PC-3 (cell line): ENCODE results near the gene PODNL1.

Experiments
- EZH2 ChIP-seq: fragments of 300-600 bp; sonication (generic); IDR thresholded peaks from one replicate; pipeline ENCODE4 v1.6.1; 2017; ENCODE audit warnings: antibody characterized with exemption, mild to moderate bottlenecking, low read length; ENCODE audit not compliant: unreplicated experiment
- EZH2phosphoT487 ChIP-seq: fragments of 300-600 bp; sonication (generic); IDR thresholded peaks from 2 replicates; pipeline ENCODE4 v1.6.1; 2018; ENCODE audit warnings: mild to moderate bottlenecking, antibody characterized with exemption, low read length, borderline replicate concordance
- TF ChIP-seq, protein P1 (sequence below): fragments of 300-600 bp; sonication (generic); conservative IDR thresholded peaks from 2 replicates; pipeline ENCODE4 v1.5.1; 2017; ENCODE audit warnings: antibody characterized with exemption, low read depth, mild to moderate bottlenecking, low read length

DNA sequence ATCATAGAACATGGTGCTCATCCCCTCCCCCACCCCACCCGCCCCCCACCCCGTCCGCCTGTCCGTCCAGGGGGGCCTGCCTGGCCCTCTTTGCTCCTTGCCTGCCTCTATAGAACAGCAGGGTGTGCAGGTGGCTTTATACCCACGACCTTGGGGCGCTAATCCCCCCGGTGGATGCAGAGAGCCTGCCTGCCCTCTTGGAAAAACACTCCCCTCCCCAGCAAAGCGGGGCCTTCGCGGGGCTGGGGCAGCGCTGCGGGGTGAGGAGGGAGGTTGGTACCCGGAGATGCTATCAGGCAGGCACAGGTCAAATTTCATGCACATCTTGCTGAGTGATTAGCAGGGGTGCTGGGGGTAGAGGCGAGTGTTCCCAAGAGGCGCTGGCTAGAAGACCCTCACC, 46.0 kb upstream of the PODNL1 start:
- TF ChIP-seq, protein P1, sequence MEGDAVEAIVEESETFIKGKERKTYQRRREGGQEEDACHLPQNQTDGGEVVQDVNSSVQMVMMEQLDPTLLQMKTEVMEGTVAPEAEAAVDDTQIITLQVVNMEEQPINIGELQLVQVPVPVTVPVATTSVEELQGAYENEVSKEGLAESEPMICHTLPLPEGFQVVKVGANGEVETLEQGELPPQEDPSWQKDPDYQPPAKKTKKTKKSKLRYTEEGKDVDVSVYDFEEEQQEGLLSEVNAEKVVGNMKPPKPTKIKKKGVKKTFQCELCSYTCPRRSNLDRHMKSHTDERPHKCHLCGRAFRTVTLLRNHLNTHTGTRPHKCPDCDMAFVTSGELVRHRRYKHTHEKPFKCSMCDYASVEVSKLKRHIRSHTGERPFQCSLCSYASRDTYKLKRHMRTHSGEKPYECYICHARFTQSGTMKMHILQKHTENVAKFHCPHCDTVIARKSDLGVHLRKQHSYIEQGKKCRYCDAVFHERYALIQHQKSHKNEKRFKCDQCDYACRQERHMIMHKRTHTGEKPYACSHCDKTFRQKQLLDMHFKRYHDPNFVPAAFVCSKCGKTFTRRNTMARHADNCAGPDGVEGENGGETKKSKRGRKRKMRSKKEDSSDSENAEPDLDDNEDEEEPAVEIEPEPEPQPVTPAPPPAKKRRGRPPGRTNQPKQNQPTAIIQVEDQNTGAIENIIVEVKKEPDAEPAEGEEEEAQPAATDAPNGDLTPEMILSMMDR = no peak
- TF ChIP-seq EZH2 (no peak), EZH2phosphoT487 (no peak)
